Esophagus muscularis mucosa (tissue), 4 donors: ENCODE results near the gene ABCA9. TPM values are rescaled to one million over a fixed set of nuclear protein-coding genes. Genes with fewer than 3 reads are reported as not detected.

Experiments used
- DNase-seq: peaks from one replicate; pipeline ENCODE4 v3.0.0-alpha.2; 2017; ENCODE audit errors: extremely low spot score
- H3K27ac ChIP-seq, 4 donors: fragments of 200-600 bp; sonication (generic); replicated peaks in 1 of 4; 1 replicate in 3 of 4; 2 replicates in 1 of 4; pipeline ENCODE4 v1.5.1; 2016 to 2019; ENCODE audit warnings: mild to moderate bottlenecking in 1 of 4
- H3K27me3 ChIP-seq, 4 donors: fragments of 200-600 bp; sonication (generic); one replicate each; pipeline versions ENCODE4 v1.5.1 to v1.6.0; 2016 to 2019
- H3K36me3 ChIP-seq, 4 donors: fragments of 200-600 bp; sonication (generic); one replicate each; pipeline ENCODE4 v1.5.1; 2016 to 2019
- H3K4me1 ChIP-seq, 4 donors: fragments of 200-600 bp; sonication (generic); one replicate each; pipeline ENCODE4 v1.5.1; 2016 to 2019
- H3K4me3 ChIP-seq, 4 donors: fragments of 200-600 bp; sonication (generic); 1 replicate in 2 of 4; 2 replicates in 2 of 4; pipeline ENCODE4 v1.5.1; 2016 to 2019; ENCODE audit warnings: mild to moderate bottlenecking in 4 of 4, moderate library complexity in 1 of 4
- H3K9me3 ChIP-seq, 4 donors: fragments of 200-600 bp; sonication (generic); 1 replicate in 3 of 4; 2 replicates in 1 of 4; pipeline ENCODE4 v1.5.1; 2016 to 2019
- EP300 ChIP-seq: sonication (generic); formaldehyde crosslinking; IDR thresholded peaks from one replicate; pipeline ENCODE4 v1.6.1; 2017; ENCODE audit warnings: antibody characterized with exemption
- POLR2A ChIP-seq: fragments of 450-650 bp; IDR thresholded peaks from one replicate; pipeline ENCODE4 v1.6.1; 2017; ENCODE audit warnings: antibody characterized with exemption, moderate library complexity, mild to moderate bottlenecking, low read depth
- POLR2AphosphoS5 ChIP-seq, 2 donors: sonication (generic); formaldehyde crosslinking; IDR thresholded peaks; one replicate each; pipeline ENCODE4 v1.6.1; 2017; ENCODE audit warnings: antibody characterized with exemption in 2 of 2
- WGBS: methylation state at CpG from one replicate; pipeline ENCODE4 v1.1.5; 2018; 5-methylcytosine and 5-hydroxymethylcytosine counted together
- intact Hi-C: fragments of 100-400 bp; cut with DNase I; formaldehyde crosslinking; loops from one replicate; pipeline ENCODE4 v1.15.1; 2023
- total RNA-seq, 4 donors: library from RNA; depleted of rRNA; stranded (reverse); fragments of >200 nt; gene quantifications; one replicate each; pipeline versions ENCODE4 v1.1.0 to v1.2.1, GENCODE V29; 2016
- TF ChIP-seq, protein P1 (sequence below), 3 experiments: fragments of 200-600 bp in 2 of 3; fragments of 450-650 bp in 1 of 3; sonication (generic) in 2 of 3; IDR thresholded peaks; one replicate each; pipeline ENCODE4 v1.5.1; 2017 to 2019; ENCODE audit warnings: antibody characterized with exemption in 3 of 3, mild to moderate bottlenecking in 2 of 3, moderate library complexity in 1 of 3

The ABCA9 gene
- total RNA-seq, 4 donors from 2014 or later: 19.8 to 56.1 (median 26.0) TPM

DNA sequence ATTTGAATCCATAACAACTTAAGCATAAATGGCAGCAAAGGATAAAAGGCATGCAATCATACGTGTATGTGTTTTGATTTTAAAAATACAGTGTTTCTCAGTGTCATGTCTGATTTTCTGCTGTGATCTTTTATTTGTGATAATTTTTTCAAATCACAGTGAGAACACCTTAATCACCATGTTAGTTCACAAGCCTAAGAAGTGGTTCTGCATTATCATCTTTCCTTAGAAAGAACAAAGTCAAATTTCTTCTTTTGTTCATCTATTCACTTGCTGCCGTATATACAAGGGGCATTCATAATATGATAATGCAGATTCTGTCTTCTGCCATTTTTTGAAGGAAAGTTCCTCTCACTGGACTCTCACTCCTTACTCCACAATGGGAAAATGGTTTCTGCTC, 33.3 kb upstream of the ABCA9 start:
- peaks cover 4 to 21% (median 8%) of the 10 kb centered on the region in 4 donors for H3K36me3 ChIP-seq
- no peaks in the 10 kb centered on the region for H3K9me3 ChIP-seq
- no peak overlapping the region for H3K4me3 ChIP-seq
- H3K27ac ChIP-seq: no peak overlapping the region
- DNase-seq: no peak
- H3K27me3 ChIP-seq: no peaks in the 10 kb centered on the region
- 85% methylated on average over 2 of the region's 2 CpGs for WGBS
- TF ChIP-seq POLR2A: no peak
- TF ChIP-seq, protein P1, sequence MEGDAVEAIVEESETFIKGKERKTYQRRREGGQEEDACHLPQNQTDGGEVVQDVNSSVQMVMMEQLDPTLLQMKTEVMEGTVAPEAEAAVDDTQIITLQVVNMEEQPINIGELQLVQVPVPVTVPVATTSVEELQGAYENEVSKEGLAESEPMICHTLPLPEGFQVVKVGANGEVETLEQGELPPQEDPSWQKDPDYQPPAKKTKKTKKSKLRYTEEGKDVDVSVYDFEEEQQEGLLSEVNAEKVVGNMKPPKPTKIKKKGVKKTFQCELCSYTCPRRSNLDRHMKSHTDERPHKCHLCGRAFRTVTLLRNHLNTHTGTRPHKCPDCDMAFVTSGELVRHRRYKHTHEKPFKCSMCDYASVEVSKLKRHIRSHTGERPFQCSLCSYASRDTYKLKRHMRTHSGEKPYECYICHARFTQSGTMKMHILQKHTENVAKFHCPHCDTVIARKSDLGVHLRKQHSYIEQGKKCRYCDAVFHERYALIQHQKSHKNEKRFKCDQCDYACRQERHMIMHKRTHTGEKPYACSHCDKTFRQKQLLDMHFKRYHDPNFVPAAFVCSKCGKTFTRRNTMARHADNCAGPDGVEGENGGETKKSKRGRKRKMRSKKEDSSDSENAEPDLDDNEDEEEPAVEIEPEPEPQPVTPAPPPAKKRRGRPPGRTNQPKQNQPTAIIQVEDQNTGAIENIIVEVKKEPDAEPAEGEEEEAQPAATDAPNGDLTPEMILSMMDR (IDR thresholded peaks at IDR 0.05): no peak
- no peak for TF ChIP-seq POLR2AphosphoS5 (IDR thresholded peaks at IDR 0.05)
- no peak for TF ChIP-seq EP300
- H3K4me1 ChIP-seq: no peaks in the 10 kb centered on the region
- intact Hi-C loops: no loop called here

DNA sequence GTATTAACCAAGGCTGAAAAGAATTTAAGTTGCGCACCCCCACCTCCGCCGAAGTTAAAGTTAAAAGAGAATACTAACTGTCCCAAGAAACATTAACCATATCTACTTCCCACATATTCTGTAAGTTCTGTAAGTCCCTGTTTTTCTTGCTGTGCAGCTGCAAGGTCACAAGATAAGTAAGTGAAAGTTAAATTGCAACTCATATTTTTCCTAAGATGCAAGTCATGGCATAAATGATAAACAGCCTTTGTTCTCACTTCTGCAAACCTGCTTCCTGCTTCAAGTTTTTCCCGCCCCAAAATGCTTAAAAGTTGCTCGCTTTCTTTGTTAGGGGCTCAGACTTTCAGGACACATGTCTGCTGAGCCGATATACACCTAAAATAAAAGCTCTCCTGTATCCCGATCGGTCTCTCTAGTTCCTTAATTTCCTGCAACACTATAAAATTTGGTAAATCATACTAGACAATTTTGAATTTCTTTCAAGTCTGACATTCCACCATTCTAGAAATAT, 32.6 kb upstream of the ABCA9 start:
- Histone ChIP-seq H3K4me3 (no peak overlapping the region), H3K27me3 (no peaks in the 10 kb centered on the region), H3K9me3 (no peaks in the 10 kb centered on the region), H3K4me1 (no peaks in the 10 kb centered on the region), H3K36me3 (peaks cover 4 to 21% (median 8%) of the 10 kb centered on the region in 4 donors), H3K27ac (no peak overlapping the region)
- 69% methylated on average over 8 of the region's 8 CpGs for WGBS
- intact Hi-C loops: no loop called here
- TF ChIP-seq POLR2A (no peak), POLR2AphosphoS5 (IDR thresholded peaks at IDR 0.05) (no peak), EP300 (no peak)
- TF ChIP-seq, protein P1 (IDR thresholded peaks at IDR 0.05): no peak
- DNase-seq: no peak

DNA sequence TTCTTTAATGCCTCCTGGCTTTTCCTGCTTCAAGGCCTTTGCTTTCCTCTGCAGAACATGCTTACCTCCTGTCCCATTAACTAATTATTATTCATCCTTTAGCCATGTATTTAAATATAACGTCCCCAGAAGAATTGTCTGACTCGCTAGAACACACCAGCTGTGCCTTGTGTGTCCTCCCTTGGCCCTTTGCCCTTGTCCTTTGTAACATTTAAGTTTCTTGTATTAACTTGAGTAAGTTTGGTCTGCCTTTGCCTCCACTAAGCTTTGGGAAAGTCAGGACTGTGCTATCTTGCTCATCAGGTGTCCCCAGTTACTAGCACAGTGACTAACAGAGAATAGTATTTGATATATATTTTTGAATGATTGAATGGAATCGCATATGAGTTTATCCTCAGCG, 29.6 kb upstream of the ABCA9 start:
- Histone ChIP-seq H3K27me3 (no peaks in the 10 kb centered on the region), H3K4me3 (no peak overlapping the region), H3K27ac (no peak overlapping the region), H3K4me1 (no peaks in the 10 kb centered on the region), H3K9me3 (no peaks in the 10 kb centered on the region), H3K36me3 (peaks cover 4 to 19% (median 11%) of the 10 kb centered on the region in 4 donors)
- no peak for TF ChIP-seq EP300
- no peak for TF ChIP-seq POLR2AphosphoS5 (IDR thresholded peaks at IDR 0.05)
- TF ChIP-seq, protein P1 (IDR thresholded peaks at IDR 0.05): no peak
- no peak for TF ChIP-seq POLR2A
- DNase-seq: no peak
- WGBS: 76% methylated on average over 4 of the region's 4 CpGs
- intact Hi-C loops: no loop called here

DNA sequence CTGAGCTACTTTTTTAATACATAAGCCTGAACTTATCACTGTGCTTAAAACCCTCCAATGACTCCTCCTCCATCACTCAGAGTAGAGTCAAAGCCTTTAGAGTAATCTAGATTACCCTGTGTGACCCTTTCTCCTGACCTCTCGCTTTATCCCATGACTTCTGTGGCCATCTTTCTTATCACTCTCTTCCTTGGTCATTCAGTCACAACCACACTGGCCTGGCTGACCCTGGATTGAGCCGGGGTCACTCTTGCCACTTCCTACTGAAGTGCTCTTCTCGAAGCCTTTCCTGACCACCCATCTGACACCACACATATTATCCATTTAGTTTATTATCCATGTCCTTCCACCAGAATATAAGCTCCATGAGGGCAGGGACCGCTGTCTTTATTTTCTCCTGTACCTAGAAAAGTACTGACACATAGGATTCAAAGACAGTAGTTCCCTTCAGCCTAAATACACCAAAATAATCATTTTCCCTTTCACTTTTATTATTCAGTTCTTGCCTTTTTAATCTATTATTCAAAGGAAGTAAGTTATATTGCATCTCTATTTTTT, 28.0 kb upstream of the ABCA9 start:
- no peaks in the 10 kb centered on the region for H3K9me3 ChIP-seq
- H3K36me3 ChIP-seq: peaks cover 0 to 33% (median 12%) of the 10 kb centered on the region in 4 donors
- intact Hi-C loops: no loop called here
- no peaks in the 10 kb centered on the region for H3K4me1 ChIP-seq
- TF ChIP-seq EP300: no peak
- TF ChIP-seq POLR2AphosphoS5 (IDR thresholded peaks at IDR 0.05): no peak
- TF ChIP-seq, protein P1 (IDR thresholded peaks at IDR 0.05): no peak
- TF ChIP-seq POLR2A: no peak
- H3K27me3 ChIP-seq: no peaks in the 10 kb centered on the region
- H3K4me3 ChIP-seq: no peak overlapping the region
- DNase-seq: no peak
- no peak overlapping the region for H3K27ac ChIP-seq
- 76% methylated on average over 4 of the region's 4 CpGs for WGBS

DNA sequence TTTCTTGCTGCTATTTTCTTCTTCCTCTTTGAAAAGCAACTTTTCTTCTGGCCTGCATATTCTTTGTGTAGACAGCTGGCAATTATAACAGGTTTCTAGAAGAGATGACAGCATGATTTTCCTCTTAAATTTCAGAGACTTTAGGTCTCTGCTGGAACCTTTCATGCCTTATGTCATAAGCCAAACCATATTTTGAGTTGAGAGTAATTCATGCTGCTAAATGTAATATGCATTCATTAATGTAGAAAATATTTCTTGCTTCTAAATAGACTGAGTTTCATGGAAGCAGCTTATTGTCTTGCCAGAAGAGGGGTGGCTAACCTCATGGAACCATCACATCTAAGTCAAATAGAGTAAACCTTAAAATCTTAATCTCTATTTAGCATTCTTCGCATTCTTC, 25.9 kb upstream of the ABCA9 start:
- Histone ChIP-seq H3K27me3 (no peaks in the 10 kb centered on the region), H3K4me3 (no peak overlapping the region), H3K9me3 (peaks cover 0 to 6% (median 2%) of the 10 kb centered on the region in 4 donors), H3K27ac (no peak overlapping the region), H3K4me1 (no peaks in the 10 kb centered on the region), H3K36me3 (peaks cover 7 to 51% (median 29%) of the 10 kb centered on the region in 4 donors)
- intact Hi-C loops: no loop called here
- 90% methylated on average over 1 of the region's 1 CpG for WGBS
- no peak for TF ChIP-seq POLR2AphosphoS5 (IDR thresholded peaks at IDR 0.05)
- TF ChIP-seq, protein P1 (IDR thresholded peaks at IDR 0.05): no peak
- TF ChIP-seq EP300: no peak
- DNase-seq: no peak
